H9 (cell line): ENCODE results near the gene NUP210. TPM values are rescaled to one million over a fixed set of nuclear protein-coding genes. Genes with fewer than 3 reads are reported as not detected.

ENCODE experiments used
- DNase-seq: peaks from one replicate; pipeline ENCODE4 v3.0.0-alpha.2; 2017
- H2AFZ ChIP-seq: one replicate; pipeline ENCODE4 v1.6.1; 2013; ENCODE audit warnings: mild to moderate bottlenecking, low read length, control low read depth, moderate library complexity
- H2AK5ac ChIP-seq: 2 replicates; pipeline ENCODE4 v1.6.1; 2013; ENCODE audit warnings: low read length, control low read depth, mixed read lengths; ENCODE audit not compliant: insufficient read length
- H2BK120ac ChIP-seq: one replicate; pipeline ENCODE4 v1.6.1; 2013; ENCODE audit warnings: low read depth, mild to moderate bottlenecking, low read length, control low read depth, inconsistent platforms; ENCODE audit not compliant: poor library complexity, severe bottlenecking
- H2BK12ac ChIP-seq: 2 replicates; pipeline ENCODE4 v1.6.1; 2013; ENCODE audit warnings: low read length, control low read depth, mixed read lengths, low read depth; ENCODE audit not compliant: insufficient read length
- H2BK15ac ChIP-seq: 2 replicates; pipeline ENCODE4 v1.6.1; 2013; ENCODE audit warnings: low read depth, low read length, control low read depth
- H2BK20ac ChIP-seq: one replicate; pipeline ENCODE4 v1.6.1; 2013; ENCODE audit warnings: low read depth, mild to moderate bottlenecking, low read length, control low read depth, inconsistent platforms; ENCODE audit not compliant: poor library complexity, severe bottlenecking
- H2BK5ac ChIP-seq: 2 replicates; pipeline ENCODE4 v1.6.1; 2013; ENCODE audit warnings: low read length, control low read depth, mixed read lengths; ENCODE audit not compliant: insufficient read length
- H3K14ac ChIP-seq: 2 replicates; pipeline ENCODE4 v1.6.1; 2013; ENCODE audit warnings: low read length, control low read depth; ENCODE audit not compliant: insufficient read depth
- H3K18ac ChIP-seq: 2 replicates; pipeline ENCODE4 v1.6.1; 2013; ENCODE audit warnings: low read depth, mild to moderate bottlenecking, mixed read lengths, low read length, control low read depth; ENCODE audit not compliant: insufficient read length
- H3K23ac ChIP-seq: 2 replicates; pipeline ENCODE4 v1.6.1; 2013; ENCODE audit warnings: low read length, control low read depth, mixed read lengths, low read depth; ENCODE audit not compliant: insufficient read length
- H3K23me2 ChIP-seq: 2 replicates; pipeline ENCODE4 v1.6.1; 2013; ENCODE audit warnings: low read depth, mild to moderate bottlenecking, mixed read lengths, low read length, control low read depth; ENCODE audit not compliant: insufficient read length, poor library complexity, severe bottlenecking
- H3K27ac ChIP-seq: 2 replicates; pipeline ENCODE4 v1.5.1; 2013; ENCODE audit warnings: low read length, control low read depth, mixed read lengths, low read depth; ENCODE audit not compliant: insufficient read length
- H3K27me3 ChIP-seq: 2 replicates; pipeline ENCODE4 v1.6.1; 2013; ENCODE audit warnings: low read length, control low read depth, inconsistent platforms; ENCODE audit not compliant: insufficient read depth
- H3K4ac ChIP-seq: 2 replicates; pipeline ENCODE4 v1.6.1; 2013; ENCODE audit warnings: low read depth, mild to moderate bottlenecking, control low read depth, inconsistent platforms, low read length, moderate library complexity
- H3K4me1 ChIP-seq: 2 replicates; pipeline ENCODE4 v1.6.1; 2013; ENCODE audit warnings: low read length, control low read depth, inconsistent platforms; ENCODE audit not compliant: insufficient read depth
- H3K4me2 ChIP-seq: 2 replicates; pipeline ENCODE4 v1.6.1; 2013; ENCODE audit warnings: low read length, control low read depth, mixed read lengths; ENCODE audit not compliant: insufficient read length, insufficient read depth
- H3K56ac ChIP-seq: 2 replicates; pipeline ENCODE4 v1.6.1; 2013; ENCODE audit warnings: low read depth, mild to moderate bottlenecking, mixed read lengths, low read length, control low read depth; ENCODE audit not compliant: insufficient read length
- H3K79me1 ChIP-seq: 2 replicates; pipeline ENCODE4 v1.6.1; 2013; ENCODE audit warnings: low read depth, mild to moderate bottlenecking, moderate library complexity, low read length, control low read depth, inconsistent platforms; ENCODE audit not compliant: insufficient read depth, poor library complexity, severe bottlenecking
- H3K79me2 ChIP-seq: 2 replicates; pipeline ENCODE4 v1.6.1; 2013; ENCODE audit warnings: low read length, control low read depth, inconsistent platforms; ENCODE audit not compliant: insufficient read depth
- H3K9ac ChIP-seq: 2 replicates; pipeline ENCODE4 v1.6.1; 2013; ENCODE audit warnings: low read length, control low read depth, mixed read lengths; ENCODE audit not compliant: insufficient read length; ENCODE audit errors: extremely low read depth
- H3K9me3 ChIP-seq: one replicate; pipeline ENCODE4 v1.6.1; 2013; ENCODE audit warnings: low read depth, low read length, inconsistent platforms; ENCODE audit not compliant: control insufficient read depth
- H3T11ph ChIP-seq: one replicate; pipeline ENCODE4 v1.6.1; 2013; ENCODE audit warnings: mild to moderate bottlenecking, low read length, control low read depth, inconsistent platforms
- H4K20me1 ChIP-seq: one replicate; pipeline ENCODE4 v1.6.1; 2013; ENCODE audit not compliant: control insufficient read depth, insufficient read length, insufficient read depth
- H4K5ac ChIP-seq: 2 replicates; pipeline ENCODE4 v1.6.1; 2013; ENCODE audit warnings: low read depth, mild to moderate bottlenecking, mixed read lengths, low read length, control low read depth; ENCODE audit not compliant: insufficient read length
- H4K8ac ChIP-seq: replicated peaks from 2 replicates; pipeline ENCODE4 v1.6.1; 2013; ENCODE audit warnings: low read length, control low read depth, mixed read lengths, low read depth; ENCODE audit not compliant: insufficient read length
- H4K91ac ChIP-seq: 2 replicates; pipeline ENCODE4 v1.6.1; 2013; ENCODE audit warnings: low read depth, mild to moderate bottlenecking, moderate library complexity, mixed read lengths, low read length, control low read depth; ENCODE audit not compliant: insufficient read length
- H3K27ac Mint-ChIP-seq, 3 experiments: 2 replicates in 2 of 3; 3 replicates in 1 of 3; pipeline ENCODE4 v1.8.0; 2020 to 2021; ENCODE audit warnings: mixed read lengths in 3 of 3, mild to moderate bottlenecking in 1 of 3, moderate library complexity in 1 of 3
- H3K27me3 Mint-ChIP-seq: 2 replicates; pipeline ENCODE4 v1.8.0; 2021; ENCODE audit warnings: low read depth, mild to moderate bottlenecking, moderate library complexity, mixed read lengths
- H3K36me3 Mint-ChIP-seq, 3 experiments: 2 replicates in 2 of 3; 3 replicates in 1 of 3; pipeline ENCODE4 v1.8.0; 2020 to 2021; ENCODE audit warnings: low read depth in 3 of 3, mixed read lengths in 3 of 3; ENCODE audit not compliant: insufficient read depth in 1 of 3
- H3K4me1 Mint-ChIP-seq, 2 experiments: 2 replicates each; pipeline ENCODE4 v1.8.0; 2020; ENCODE audit warnings: mixed read lengths in 2 of 2
- H3K4me3 Mint-ChIP-seq, 2 experiments: 2 replicates in 1 of 2; 3 replicates in 1 of 2; pipeline ENCODE4 v1.8.0; 2020 to 2021; ENCODE audit warnings: mild to moderate bottlenecking in 2 of 2, mixed read lengths in 2 of 2, moderate library complexity in 1 of 2
- H3K9me3 Mint-ChIP-seq, 2 experiments: 2 replicates in 1 of 2; 3 replicates in 1 of 2; pipeline ENCODE4 v1.8.0; 2020; ENCODE audit warnings: mild to moderate bottlenecking in 2 of 2, mixed read lengths in 2 of 2, moderate library complexity in 1 of 2
- CTCF ChIP-seq: fragments of 200-600 bp; sonication (generic); conservative IDR thresholded peaks from 3 replicates; pipeline ENCODE4 v1.8.0; 2021; ENCODE audit warnings: antibody characterized with exemption, mild to moderate bottlenecking
- WGBS: extraction: QIAGEN DNeasy Blood & Tissue Kit; methylation state at CpG from one replicate; pipeline ENCODE4 v1.1.7; 2013; ENCODE audit warnings: missing lambda C conversion rate, low lambda C conversion rate, mixed read lengths; ENCODE audit not compliant: insufficient read length; ENCODE audit errors: extremely low coverage; 5-methylcytosine and 5-hydroxymethylcytosine counted together
- total RNA-seq: library from RNA; stranded (reverse); gene quantifications from 2 replicates; pipeline ENCODE4 v1.2.1, GENCODE V29; 2021

NUP210 gene
- total RNA-seq, 1 experiment from 2014 or later = 48.8 TPM

- H3K23ac ChIP-seq = no peak overlapping the region
- H3K9me3 ChIP-seq = no peaks in the 10 kb centered on the region
- H3K4me2 ChIP-seq = no peak overlapping the region
- no peak overlapping the region for H2BK5ac ChIP-seq
- no peaks in the 10 kb centered on the region for H3K79me2 ChIP-seq
- no peaks in the 10 kb centered on the region for H3K4me1 ChIP-seq
- H3K56ac ChIP-seq = no peak overlapping the region
- H3K4ac ChIP-seq = no peak overlapping the region
- WGBS = no CpG with 5 or more reads among the region's 5 CpGs
- H3K36me3 Mint-ChIP-seq = peaks cover 27 to 64% (median 57%) of the 10 kb centered on the region in 3 experiments; a peak in 6 of 7 replicates
- no peak overlapping the region for H2BK20ac ChIP-seq
- H3K27ac Mint-ChIP-seq = no peak overlapping the region
- H3K27me3 ChIP-seq = no peaks in the 10 kb centered on the region
- H2AK5ac ChIP-seq = no peak overlapping the region
- H3T11ph ChIP-seq = no peak overlapping the region
- no peak overlapping the region for H3K18ac ChIP-seq
- H2BK120ac ChIP-seq = no peak overlapping the region
- H3K23me2 ChIP-seq = no peaks in the 10 kb centered on the region
- no peaks in the 10 kb centered on the region for H3K27me3 Mint-ChIP-seq
- H4K91ac ChIP-seq = no peak overlapping the region
- no peak overlapping the region for H3K4me3 Mint-ChIP-seq
- no peak overlapping the region for H3K27ac ChIP-seq
- H3K4me1 Mint-ChIP-seq = no peaks in the 10 kb centered on the region
- no peaks in the 10 kb centered on the region for H3K79me1 ChIP-seq
- H3K14ac ChIP-seq = no peak overlapping the region
- no peak overlapping the region for H2AFZ ChIP-seq
- no peak overlapping the region for H2BK15ac ChIP-seq
- H3K9ac ChIP-seq = no peak overlapping the region
- no peak for TF ChIP-seq CTCF
- no peak overlapping the region for H2BK12ac ChIP-seq
- H4K8ac ChIP-seq = no peak overlapping the region
- no peaks in the 10 kb centered on the region for H4K20me1 ChIP-seq
- H3K9me3 Mint-ChIP-seq = no peaks in the 10 kb centered on the region
- no peak overlapping the region for H4K5ac ChIP-seq
- DNase-seq = no peak
These were observed 90.4 kb downstream of the NUP210 start for GRCh38 chr3:13329746-13330145.
